WTC11 (cell line): ENCODE measurements around the gene CTNND2.

ENCODE experiments used
- CTCF ChIP-seq: fragments of 200-600 bp; IDR thresholded peaks from 2 replicates; pipeline ENCODE4 v1.8.0; 2022; ENCODE audit warnings: antibody characterized with exemption
- FOXJ3 ChIP-seq: sonication (generic); formaldehyde crosslinking; IDR thresholded peaks from 2 replicates; pipeline ENCODE4 v1.9.0; 2021; ENCODE audit warnings: missing genetic modification reagents, mild to moderate bottlenecking, borderline replicate concordance
- SMAD3 ChIP-seq: sonication (generic); formaldehyde crosslinking; IDR thresholded peaks from 2 replicates; pipeline ENCODE4 v1.8.0; 2022; ENCODE audit warnings: missing genetic modification reagents, mild to moderate bottlenecking, borderline replicate concordance
- SP1 ChIP-seq: sonication (generic); formaldehyde crosslinking; conservative IDR thresholded peaks from 2 replicates; pipeline ENCODE4 v1.8.1; 2022; ENCODE audit warnings: missing genetic modification reagents
- USF2 ChIP-seq: sonication (generic); formaldehyde crosslinking; IDR thresholded peaks from 2 replicates; pipeline ENCODE4 v1.8.1; 2023; ENCODE audit warnings: mild to moderate bottlenecking, missing genetic modification reagents, moderate library complexity
- TF ChIP-seq, protein P1 (sequence below): sonication (generic); formaldehyde crosslinking; IDR thresholded peaks from 2 replicates; pipeline ENCODE4 v1.8.1; 2023; ENCODE audit warnings: mild to moderate bottlenecking, missing genetic modification reagents

GRCh38 chr5:11709021-11709420 is 195.2 kb downstream of the CTNND2 start:
- TF ChIP-seq CTCF = no peak
- TF ChIP-seq, protein P1, sequence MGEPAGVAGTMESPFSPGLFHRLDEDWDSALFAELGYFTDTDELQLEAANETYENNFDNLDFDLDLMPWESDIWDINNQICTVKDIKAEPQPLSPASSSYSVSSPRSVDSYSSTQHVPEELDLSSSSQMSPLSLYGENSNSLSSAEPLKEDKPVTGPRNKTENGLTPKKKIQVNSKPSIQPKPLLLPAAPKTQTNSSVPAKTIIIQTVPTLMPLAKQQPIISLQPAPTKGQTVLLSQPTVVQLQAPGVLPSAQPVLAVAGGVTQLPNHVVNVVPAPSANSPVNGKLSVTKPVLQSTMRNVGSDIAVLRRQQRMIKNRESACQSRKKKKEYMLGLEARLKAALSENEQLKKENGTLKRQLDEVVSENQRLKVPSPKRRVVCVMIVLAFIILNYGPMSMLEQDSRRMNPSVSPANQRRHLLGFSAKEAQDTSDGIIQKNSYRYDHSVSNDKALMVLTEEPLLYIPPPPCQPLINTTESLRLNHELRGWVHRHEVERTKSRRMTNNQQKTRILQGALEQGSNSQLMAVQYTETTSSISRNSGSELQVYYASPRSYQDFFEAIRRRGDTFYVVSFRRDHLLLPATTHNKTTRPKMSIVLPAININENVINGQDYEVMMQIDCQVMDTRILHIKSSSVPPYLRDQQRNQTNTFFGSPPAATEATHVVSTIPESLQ = no peak
- TF ChIP-seq FOXJ3 = no peak
- no peak for TF ChIP-seq SP1 (CRISPR knock-in tag)
- TF ChIP-seq SMAD3 (CRISPR knock-in tag) = no peak
- TF ChIP-seq USF2 (CRISPR knock-in tag) = no peak
